Pancreas (tissue), 10 donors: ENCODE measurements around the gene C16orf87. TPM values are rescaled to one million over a fixed set of nuclear protein-coding genes. Genes with fewer than 3 reads are reported as not detected.

Experiments
- ATAC-seq, 4 donors: fragments of 200-7000 bp; cut with Tn5 transposase; one replicate each; pipeline versions ENCODE4 v1.8.0 to v1.9.1; 2020; ENCODE audit warnings: mild to moderate bottlenecking in 4 of 4, moderate library complexity in 4 of 4
- DNase-seq, 6 donors: peaks; one replicate each; pipeline ENCODE4 v3.0.0-alpha.2; 2020
- FAIRE-seq: peaks from 2 replicates; lab custom pipeline; 2012; peaks lifted over from hg19 to GRCh38; lab: Jason Lieb, UNC
- H3K27ac ChIP-seq, 4 donors: fragments of 200-600 bp; sonication (generic); 1 replicate in 3 of 4; 2 replicates in 1 of 4; pipeline versions ENCODE4 v1.5.0 to v1.8.0; 2020
- H3K27me3 ChIP-seq, 4 donors: fragments of 200-600 bp; one replicate each; pipeline ENCODE4 v1.8.0; 2021
- H3K36me3 ChIP-seq, 3 donors: fragments of 200-600 bp; sonication (generic) in 1 of 3; one replicate each; pipeline versions ENCODE4 v1.5.0 to v1.8.0; 2020 to 2021
- H3K4me1 ChIP-seq, 3 donors: fragments of 200-600 bp; one replicate each; pipeline ENCODE4 v1.8.0; 2021
- H3K4me3 ChIP-seq, 4 donors: fragments of 200-600 bp; sonication (generic) in 2 of 4; one replicate each; pipeline versions ENCODE4 v1.5.0 to v1.8.0; 2020 to 2021
- H3K9me3 ChIP-seq, 4 donors: fragments of 200-600 bp; one replicate each; pipeline ENCODE4 v1.8.0; 2021
- CTCF ChIP-seq, 4 donors: fragments of 200-600 bp; sonication (generic) in 3 of 4; IDR thresholded peaks; one replicate each; pipeline versions ENCODE4 v1.5.0 to v1.8.0; 2021; ENCODE audit warnings: antibody characterized with exemption in 4 of 4
- WGBS, 2 donors: extraction: QIAGEN DNeasy Blood & Tissue Kit; methylation state at CpG; one replicate each; pipeline ENCODE4 v1.1.7; 2013; 5-methylcytosine and 5-hydroxymethylcytosine counted together
- intact Hi-C, 3 donors: fragments of 100-400 bp; cut with DNase I; formaldehyde crosslinking; loops; one replicate each; pipeline versions ENCODE4 v1.11.1 to v1.14.2; 2022
- polyA plus RNA-seq, 2 donors: library from polyadenylated mRNA; stranded (reverse); fragments of 200-250 nt; gene quantifications; one replicate each; pipeline ENCODE4 v1.2.3, GENCODE V29; 2013
- total RNA-seq, 6 donors: library from RNA; stranded (reverse); fragmentation: NEBNext Ultra II Directional in 4 of 6; extraction: Animal tissue kit (Norgen Biotek cat#: 25700) in 4 of 6; gene quantifications; one replicate each; pipeline versions ENCODE4 v1.2.1 to v1.2.4, GENCODE V29; 2021 to 2023
- donor health status: healthy with polysubstance abuse.
- donor health status: DM: no; HTN: no; CAD: no; lungs with moderate emphysema.
- donor health status: DM: no; HTN: no; CAD: no.
- donor health status: control.
- donor health status: control.
- donor health status: Bipolar disorder and iron deficiency.
- donor health status: DM: yes; HTN: yes; CAD: no.
- donor health status: DM: no; HTN: no; CAD: no.
- donor health status: DM: no; HTN: no; CAD: no.
- donor health status: DM: yes; HTN: yes; CAD: no.

The C16orf87 gene
- total and polyA plus RNA-seq, 8 donors, result 1.0 to 3.1 (median 2.3) TPM

- Histone ChIP-seq H3K4me3 (no peak overlapping the region), H3K9me3 (no peaks in the 10 kb centered on the region), H3K36me3 (no peaks in the 10 kb centered on the region), H3K27ac (no peak overlapping the region), H3K27me3 (no peaks in the 10 kb centered on the region), H3K4me1 (peaks cover 0 to 3% (median 0%) of the 10 kb centered on the region in 3 donors)
- 97 to 98% methylated on average over 2 of the region's 2 CpGs for whole genome bisulfite sequencing, 2 donors
- ATAC-seq (no peak), FAIRE-seq (no peak), DNase-seq (no peak)
- intact Hi-C loops, result no loop called here
- TF ChIP-seq CTCF (IDR thresholded peaks at IDR 0.05), result no peak
Measured at GRCh38 chr16:46828943-46829342, 2.0 kb downstream of the C16orf87 start.

- no peaks in the 10 kb centered on the region for H3K27me3 ChIP-seq
- FAIRE-seq, result no peak
- intact Hi-C loops, result no loop called here
- no peak overlapping the region for H3K27ac ChIP-seq
- H3K36me3 ChIP-seq, result no peaks in the 10 kb centered on the region
- no peaks in the 10 kb centered on the region for H3K9me3 ChIP-seq
- ATAC-seq, result no peak
- no peak overlapping the region for H3K4me3 ChIP-seq
- H3K4me1 ChIP-seq, result peaks cover 0 to 3% (median 0%) of the 10 kb centered on the region in 3 donors
- DNase-seq, result no peak
- no peak for TF ChIP-seq CTCF (IDR thresholded peaks at IDR 0.05)
Measured at GRCh38 chr16:46828292-46828691, 2.7 kb downstream of the C16orf87 start.

GRCh38 chr16:46826631-46827030 lies 4.3 kb downstream of the C16orf87 start:
- WGBS, 2 donors, result 80 to 83% methylated on average over 3 of the region's 3 CpGs
- FAIRE-seq, result no peak
- Histone ChIP-seq H3K9me3 (no peaks in the 10 kb centered on the region), H3K27me3 (no peaks in the 10 kb centered on the region), H3K36me3 (no peaks in the 10 kb centered on the region), H3K4me3 (no peak overlapping the region), H3K4me1 (peaks cover 0 to 3% (median 0%) of the 10 kb centered on the region in 3 donors), H3K27ac (no peak overlapping the region)
- ATAC-seq, result no peak
- DNase-seq, result no peak
- TF ChIP-seq CTCF (IDR thresholded peaks at IDR 0.05), result no peak
- intact Hi-C loops, result no loop called here

- no peaks in the 10 kb centered on the region for H3K36me3 ChIP-seq
- no peaks in the 10 kb centered on the region for H3K4me1 ChIP-seq
- H3K27me3 ChIP-seq, result no peaks in the 10 kb centered on the region
- no peaks in the 10 kb centered on the region for H3K9me3 ChIP-seq
- intact Hi-C loops, result no loop called here
- H3K4me3 ChIP-seq, result no peak overlapping the region
- no peak for TF ChIP-seq CTCF (IDR thresholded peaks at IDR 0.05)
- ATAC-seq, result no peak
- DNase-seq, result no peak
- H3K27ac ChIP-seq, result no peak overlapping the region
- WGBS, 2 donors, result 88 to 98% methylated on average over 3 of the region's 3 CpGs
- no peak for FAIRE-seq
Measured at GRCh38 chr16:46822270-46822669, 8.7 kb downstream of the C16orf87 start.

- no peak for TF ChIP-seq CTCF (IDR thresholded peaks at IDR 0.05)
- ATAC-seq (no peak), FAIRE-seq (no peak), DNase-seq (no peak)
- 58 to 60% methylated on average over 2 of the region's 2 CpGs for WGBS, 2 donors
- Histone ChIP-seq H3K36me3 (no peaks in the 10 kb centered on the region), H3K27me3 (no peaks in the 10 kb centered on the region), H3K4me1 (no peaks in the 10 kb centered on the region), H3K27ac (no peak overlapping the region), H3K4me3 (no peak overlapping the region), H3K9me3 (no peaks in the 10 kb centered on the region)
- intact Hi-C loops, result no loop called here
Measured at GRCh38 chr16:46817961-46818360, 13.0 kb downstream of the C16orf87 start.
